Neural progenitor cell (in vitro differentiated cells): ENCODE data around the gene PPP1R9A. TPM values are rescaled to one million over a fixed set of nuclear protein-coding genes. Genes with fewer than 3 reads are reported as not detected.

Experiments
- DNase-seq: peaks from one replicate; pipeline ENCODE4 v3.0.0-alpha.2; 2016; ENCODE audit warnings: low spot score
- H2AFZ ChIP-seq: fragments of 200-600 bp; sonication (generic); replicated peaks from 2 replicates; pipeline ENCODE4 v1.6.1; 2016; ENCODE audit warnings: antibody characterized with exemption
- H3F3A ChIP-seq: fragments of 200-600 bp; sonication (generic); 2 replicates; pipeline ENCODE4 v1.6.1; 2016; ENCODE audit warnings: antibody characterized with exemption, low read depth
- H3K27ac ChIP-seq: fragments of 200-600 bp; sonication (generic); 2 replicates; pipeline ENCODE4 v1.5.1; 2016; ENCODE audit warnings: mild to moderate bottlenecking
- H3K27me3 ChIP-seq: fragments of 200-600 bp; sonication (generic); 2 replicates; pipeline ENCODE4 v1.6.1; 2016; ENCODE audit warnings: mild to moderate bottlenecking, moderate library complexity
- H3K36me3 ChIP-seq: fragments of 200-600 bp; sonication (generic); 2 replicates; pipeline ENCODE4 v1.5.1; 2016
- H3K4me1 ChIP-seq: fragments of 200-600 bp; sonication (generic); 2 replicates; pipeline ENCODE4 v1.6.1; 2016; ENCODE audit warnings: mixed run types
- H3K4me2 ChIP-seq: fragments of 200-600 bp; sonication (generic); 2 replicates; pipeline ENCODE4 v1.6.1; 2016
- H3K4me3 ChIP-seq: fragments of 200-600 bp; sonication (generic); 2 replicates; pipeline ENCODE4 v1.5.1; 2016
- H3K79me2 ChIP-seq: fragments of 200-600 bp; sonication (generic); 2 replicates; pipeline ENCODE4 v1.6.1; 2016; ENCODE audit warnings: low read depth
- H3K9ac ChIP-seq: fragments of 200-600 bp; sonication (generic); 2 replicates; pipeline ENCODE4 v1.6.1; 2016
- H3K9me3 ChIP-seq: fragments of 200-600 bp; sonication (generic); 2 replicates; pipeline ENCODE4 v1.5.1; 2016; ENCODE audit warnings: low read depth
- H4K20me1 ChIP-seq: fragments of 200-600 bp; sonication (generic); 2 replicates; pipeline ENCODE4 v1.6.1; 2016; ENCODE audit warnings: low read depth
- H3K27ac Mint-ChIP-seq: 3 replicates; pipeline ENCODE4 v1.8.0; 2021; ENCODE audit warnings: mixed read lengths
- H3K27me3 Mint-ChIP-seq: 2 replicates; pipeline ENCODE4 v1.8.0; 2022; ENCODE audit warnings: low read depth, mild to moderate bottlenecking, inconsistent platforms, moderate library complexity, mixed read lengths; ENCODE audit not compliant: insufficient read depth
- H3K36me3 Mint-ChIP-seq: 3 replicates; pipeline ENCODE4 v1.8.0; 2021; ENCODE audit warnings: mixed read lengths
- H3K4me1 Mint-ChIP-seq: 3 replicates; pipeline ENCODE4 v1.8.0; 2021; ENCODE audit warnings: mixed read lengths
- H3K4me3 Mint-ChIP-seq: 3 replicates; pipeline ENCODE4 v1.8.0; 2021; ENCODE audit warnings: mild to moderate bottlenecking, moderate library complexity, mixed read lengths
- H3K9me3 Mint-ChIP-seq: 3 replicates; pipeline ENCODE4 v1.8.0; 2020; ENCODE audit warnings: mixed read lengths
- EZH2 ChIP-seq: fragments of 200-600 bp; sonication (generic); IDR thresholded peaks from 2 replicates; pipeline ENCODE4 v1.6.1; 2017; ENCODE audit warnings: antibody characterized with exemption, mild to moderate bottlenecking, moderate library complexity
- EZH2phosphoT487 ChIP-seq: fragments of 200-600 bp; sonication (generic); IDR thresholded peaks from 2 replicates; pipeline ENCODE4 v1.6.1; 2017; ENCODE audit warnings: antibody characterized with exemption
- total RNA-seq: library from RNA; depleted of rRNA; stranded (reverse); fragments of >200 nt; gene quantifications from 2 replicates; pipeline ENCODE4 v1.2.3, GENCODE V29; 2015; ENCODE audit warnings: low replicate concordance
- TF ChIP-seq, protein P1 (sequence below): fragments of 200-600 bp; sonication (generic); IDR thresholded peaks from 2 replicates; pipeline ENCODE4 v1.5.1; 2017; ENCODE audit warnings: antibody characterized with exemption, mild to moderate bottlenecking

PPP1R9A gene
- total RNA-seq, 1 donor from 2014 or later = 40.7 TPM

DNA sequence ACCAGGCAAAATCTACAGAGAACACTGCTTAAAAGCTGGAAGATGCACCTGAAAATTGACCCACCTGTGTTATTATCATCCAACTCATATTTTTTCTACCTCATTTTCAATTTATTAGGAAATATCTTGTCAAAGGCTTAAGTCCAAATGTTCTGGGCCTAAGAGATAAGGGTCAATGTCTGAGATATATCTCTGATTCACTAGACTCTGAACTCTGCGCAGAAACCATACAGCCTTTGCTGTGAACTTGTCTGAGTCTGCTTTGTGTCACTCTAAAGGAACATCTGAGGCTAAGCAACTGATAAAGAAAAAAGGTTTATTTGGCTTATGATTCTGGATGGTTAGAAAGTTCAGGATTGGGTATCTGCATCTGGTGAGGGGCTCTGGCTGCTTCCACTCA is 413.3 kb downstream of the PPP1R9A start:
- Histone ChIP-seq H3K27me3 (peaks cover 21% of the 10 kb centered on the region), H3K9me3 (no peaks in the 10 kb centered on the region), H3K4me1 (peaks cover 16% of the 10 kb centered on the region), H3K9ac (no peak overlapping the region), H3K4me3 (no peak overlapping the region), H3K36me3 (peaks cover 3% of the 10 kb centered on the region), H2AFZ (no peak overlapping the region), H3K79me2 (no peaks in the 10 kb centered on the region), H4K20me1 (no peaks in the 10 kb centered on the region), H3F3A (no peaks in the 10 kb centered on the region), H3K4me2 (no peak overlapping the region), H3K27ac (no peak overlapping the region)
- no peak overlapping the region for H3K4me3 Mint-ChIP-seq
- H3K9me3 Mint-ChIP-seq = no peaks in the 10 kb centered on the region
- H3K36me3 Mint-ChIP-seq = no peaks in the 10 kb centered on the region
- TF ChIP-seq EZH2 (no peak), EZH2phosphoT487 (no peak)
- TF ChIP-seq, protein P1, sequence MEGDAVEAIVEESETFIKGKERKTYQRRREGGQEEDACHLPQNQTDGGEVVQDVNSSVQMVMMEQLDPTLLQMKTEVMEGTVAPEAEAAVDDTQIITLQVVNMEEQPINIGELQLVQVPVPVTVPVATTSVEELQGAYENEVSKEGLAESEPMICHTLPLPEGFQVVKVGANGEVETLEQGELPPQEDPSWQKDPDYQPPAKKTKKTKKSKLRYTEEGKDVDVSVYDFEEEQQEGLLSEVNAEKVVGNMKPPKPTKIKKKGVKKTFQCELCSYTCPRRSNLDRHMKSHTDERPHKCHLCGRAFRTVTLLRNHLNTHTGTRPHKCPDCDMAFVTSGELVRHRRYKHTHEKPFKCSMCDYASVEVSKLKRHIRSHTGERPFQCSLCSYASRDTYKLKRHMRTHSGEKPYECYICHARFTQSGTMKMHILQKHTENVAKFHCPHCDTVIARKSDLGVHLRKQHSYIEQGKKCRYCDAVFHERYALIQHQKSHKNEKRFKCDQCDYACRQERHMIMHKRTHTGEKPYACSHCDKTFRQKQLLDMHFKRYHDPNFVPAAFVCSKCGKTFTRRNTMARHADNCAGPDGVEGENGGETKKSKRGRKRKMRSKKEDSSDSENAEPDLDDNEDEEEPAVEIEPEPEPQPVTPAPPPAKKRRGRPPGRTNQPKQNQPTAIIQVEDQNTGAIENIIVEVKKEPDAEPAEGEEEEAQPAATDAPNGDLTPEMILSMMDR = no peak
- no peak for DNase-seq
- peaks cover 4% of the 10 kb centered on the region for H3K27me3 Mint-ChIP-seq
- peak overlapping the region; percentile 28 for H3K27ac Mint-ChIP-seq
- H3K4me1 Mint-ChIP-seq = peaks cover 3% of the 10 kb centered on the region

DNA sequence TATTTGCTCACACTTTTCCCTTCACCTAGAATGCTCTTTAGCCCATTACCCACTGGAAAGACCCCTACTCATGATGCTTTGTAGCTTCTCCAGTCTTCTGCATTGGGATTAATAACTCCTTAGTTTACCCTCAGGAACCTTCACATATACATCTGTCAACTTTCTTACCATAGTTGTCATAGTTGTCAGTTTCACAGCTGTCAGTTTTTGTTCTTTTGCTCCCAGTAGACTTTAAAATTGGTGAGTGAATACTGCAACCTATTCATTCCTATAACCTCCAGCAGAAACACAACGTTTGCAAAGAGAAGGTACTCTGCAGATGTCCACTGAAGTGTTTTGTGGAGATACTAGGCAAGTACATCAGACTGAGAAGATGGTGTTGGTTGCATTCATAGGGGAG is 414.3 kb downstream of the PPP1R9A start:
- no peak overlapping the region for H3K4me2 ChIP-seq
- H3K27ac Mint-ChIP-seq = no peak overlapping the region
- H3K4me1 ChIP-seq = peaks cover 16% of the 10 kb centered on the region
- H3K9ac ChIP-seq = no peak overlapping the region
- H3K27me3 Mint-ChIP-seq = peaks cover 4% of the 10 kb centered on the region
- H3F3A ChIP-seq = no peaks in the 10 kb centered on the region
- no peaks in the 10 kb centered on the region for H3K9me3 Mint-ChIP-seq
- H3K27me3 ChIP-seq = peaks cover 24% of the 10 kb centered on the region
- no peaks in the 10 kb centered on the region for H4K20me1 ChIP-seq
- H2AFZ ChIP-seq = no peak overlapping the region
- H3K27ac ChIP-seq = no peak overlapping the region
- no peak overlapping the region for H3K4me3 Mint-ChIP-seq
- H3K79me2 ChIP-seq = no peaks in the 10 kb centered on the region
- H3K4me3 ChIP-seq = no peak overlapping the region
- TF ChIP-seq, protein P1 = no peak
- TF ChIP-seq EZH2 (no peak), EZH2phosphoT487 (no peak)
- H3K9me3 ChIP-seq = no peaks in the 10 kb centered on the region
- H3K36me3 ChIP-seq = peaks cover 3% of the 10 kb centered on the region
- no peak for DNase-seq
- peaks cover 3% of the 10 kb centered on the region for H3K4me1 Mint-ChIP-seq
- no peaks in the 10 kb centered on the region for H3K36me3 Mint-ChIP-seq

DNA sequence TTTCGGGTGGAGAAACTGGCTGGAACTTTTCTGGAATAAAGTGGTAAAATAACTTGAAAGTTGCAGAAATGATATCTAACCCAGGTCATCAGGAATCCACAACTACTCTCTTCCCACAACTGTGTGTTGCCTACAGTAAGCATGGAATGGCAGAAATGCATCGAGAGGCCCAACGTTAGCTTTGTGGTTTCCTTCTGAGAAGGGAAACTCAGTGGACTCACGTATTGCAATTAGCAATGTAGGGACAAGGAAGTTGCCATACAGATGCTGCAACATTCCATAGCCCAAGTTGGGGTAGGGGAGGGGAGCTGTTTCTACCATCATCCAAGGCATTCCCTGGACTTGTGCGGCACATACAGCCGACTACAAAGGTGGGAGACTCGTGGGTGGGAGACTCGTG is 415.0 kb downstream of the PPP1R9A start:
- H3K4me3 ChIP-seq = no peak overlapping the region
- Mint-ChIP-seq H3K36me3 (no peaks in the 10 kb centered on the region), H3K4me3 (no peak overlapping the region), H3K27me3 (peaks cover 4% of the 10 kb centered on the region), H3K27ac (no peak overlapping the region), H3K4me1 (peaks cover 5% of the 10 kb centered on the region), H3K9me3 (no peaks in the 10 kb centered on the region)
- DNase-seq = no peak
- H3K4me2 ChIP-seq = no peak overlapping the region
- no peaks in the 10 kb centered on the region for H3K9me3 ChIP-seq
- no peaks in the 10 kb centered on the region for H4K20me1 ChIP-seq
- H3K27ac ChIP-seq = no peak overlapping the region
- H3K9ac ChIP-seq = no peak overlapping the region
- H3K4me1 ChIP-seq = peaks cover 11% of the 10 kb centered on the region
- no peak overlapping the region for H2AFZ ChIP-seq
- H3F3A ChIP-seq = no peaks in the 10 kb centered on the region
- peaks cover 24% of the 10 kb centered on the region for H3K27me3 ChIP-seq
- TF ChIP-seq EZH2phosphoT487 (no peak), EZH2 (no peak)
- TF ChIP-seq, protein P1 = no peak
- no peaks in the 10 kb centered on the region for H3K79me2 ChIP-seq
- peaks cover 3% of the 10 kb centered on the region for H3K36me3 ChIP-seq
